Fibroblast of gingiva (primary cell): ENCODE measurements around the gene OLIG2.
A peak's percentile ranks its signal among the peaks of the same experiment; 100 is the strongest.

Experiments
- DNase-seq: peaks from one replicate; pipeline ENCODE4 v3.0.0-alpha.2; 2011; ENCODE audit warnings: low read depth

The OLIG2 gene

GRCh38 chr21:33033094-33033951 lies 7.6 kb downstream of the OLIG2 start:
- no peak for DNase-seq

DNA sequence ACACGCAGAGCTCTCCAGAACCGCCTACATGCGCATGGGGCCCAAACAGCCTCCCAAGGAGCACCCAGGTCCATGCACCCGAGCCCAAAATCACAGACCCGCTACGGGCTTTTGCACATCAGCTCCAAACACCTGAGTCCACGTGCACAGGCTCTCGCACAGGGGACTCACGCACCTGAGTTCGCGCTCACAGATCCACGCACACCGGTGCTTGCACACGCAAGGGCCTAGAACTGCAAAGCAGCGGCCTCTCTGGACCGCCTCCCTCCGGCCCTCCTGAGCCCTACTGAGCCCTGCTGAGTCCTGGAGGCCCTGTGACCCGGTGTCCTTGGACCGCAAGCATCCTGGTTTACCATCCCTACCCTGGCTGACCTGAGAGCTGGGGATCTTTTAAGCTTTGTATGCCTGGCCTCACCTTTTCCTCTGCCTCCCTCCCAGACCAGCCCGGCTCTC lies 8.3 kb downstream of the OLIG2 start:
- DNase-seq = no peak

DNA sequence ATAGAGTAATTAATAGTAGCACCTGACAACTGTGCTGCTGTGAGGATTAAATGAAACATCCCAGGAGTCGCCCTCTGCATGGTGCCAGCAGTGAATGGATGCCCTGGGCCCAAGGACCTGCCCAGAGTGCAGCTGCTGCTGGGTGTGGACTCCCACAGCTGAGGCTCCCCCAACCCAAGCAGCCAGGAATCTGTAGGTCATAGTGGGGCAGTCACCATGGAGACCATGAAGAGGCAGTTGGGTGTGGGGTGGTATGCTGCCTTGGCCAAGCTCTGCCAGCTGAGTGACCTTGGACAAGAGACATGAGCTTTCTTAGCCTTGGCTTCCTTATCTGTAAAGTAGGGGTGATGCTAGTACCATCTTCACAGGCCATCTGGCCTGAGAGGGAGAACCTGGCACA lies 9.4 kb downstream of the OLIG2 start:
- DNase-seq = no peak

DNA sequence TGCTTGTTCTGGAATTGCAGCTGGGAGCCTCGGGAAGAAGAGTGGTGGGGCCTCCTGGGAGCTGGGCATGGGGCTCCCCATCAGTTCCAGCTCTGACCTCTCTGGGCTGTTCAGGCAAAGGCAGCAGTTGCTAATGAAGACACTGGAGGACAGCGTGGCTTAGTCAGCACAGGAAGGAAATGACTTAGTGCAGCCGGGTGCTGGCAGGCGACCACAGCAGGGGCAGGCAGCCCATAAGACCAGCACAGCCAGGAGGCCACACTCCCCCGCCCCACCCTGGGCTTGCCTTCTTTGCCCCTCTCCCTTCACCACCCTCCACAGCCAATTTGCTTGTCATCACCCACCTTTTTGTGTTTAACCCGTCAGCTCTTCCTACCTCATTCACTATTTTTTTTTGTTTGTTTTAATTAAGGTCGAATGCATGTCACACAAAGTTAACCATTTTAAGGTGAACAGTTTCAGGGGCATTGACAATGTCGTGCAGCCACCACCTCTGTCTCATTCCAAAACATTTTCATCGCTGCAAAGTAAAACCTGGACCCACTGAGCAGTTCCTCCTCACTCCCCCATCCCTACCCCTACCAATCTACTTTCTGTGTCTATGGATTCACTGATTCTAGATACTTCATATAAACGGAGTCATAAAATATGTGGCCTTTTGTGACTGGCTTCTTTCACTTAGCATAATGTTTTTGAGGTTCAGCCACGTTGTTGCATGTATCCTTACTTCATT lies 10.9 kb downstream of the OLIG2 start:
- no peak for DNase-seq

DNA sequence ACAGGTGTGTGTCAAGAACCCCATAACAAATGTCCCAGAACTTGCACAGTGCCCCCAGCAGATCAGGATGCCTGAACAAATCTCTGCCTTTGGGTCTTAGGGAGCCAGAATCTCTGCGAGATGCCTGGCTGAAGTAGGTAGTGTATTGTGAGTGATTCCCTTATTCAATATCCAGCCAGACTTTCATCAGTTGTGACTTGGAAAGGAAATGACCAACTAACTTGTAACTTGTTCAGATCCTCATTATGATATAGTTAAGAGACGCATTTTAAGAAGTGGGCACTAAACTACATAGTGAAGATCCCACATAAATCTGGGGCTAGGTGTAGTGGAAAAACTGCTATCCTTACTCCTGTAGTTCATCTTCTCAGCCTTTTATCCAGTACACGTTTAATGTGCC lies 11.8 kb downstream of the OLIG2 start:
- DNase-seq = no peak

DNA sequence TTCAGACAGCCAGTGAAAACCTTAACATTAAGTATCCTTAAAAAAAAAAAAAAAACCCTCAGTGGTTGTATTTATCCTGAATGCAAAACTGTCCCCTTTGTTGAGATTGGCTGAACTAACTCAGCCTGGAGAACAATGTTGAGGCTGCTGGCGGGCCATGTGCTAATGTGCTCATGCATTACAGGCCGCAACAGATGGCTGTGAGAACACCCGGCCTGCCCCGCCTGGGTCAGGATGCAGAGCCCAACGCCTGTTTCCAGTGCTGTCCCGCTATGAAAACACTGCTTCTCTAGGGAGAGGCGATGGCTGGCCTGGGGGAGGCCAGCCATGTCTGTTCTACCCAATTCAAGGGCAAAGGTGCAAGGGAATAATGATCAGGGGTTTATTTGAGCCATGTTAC lies 13.8 kb downstream of the OLIG2 start:
- DNase-seq = no peak

DNA sequence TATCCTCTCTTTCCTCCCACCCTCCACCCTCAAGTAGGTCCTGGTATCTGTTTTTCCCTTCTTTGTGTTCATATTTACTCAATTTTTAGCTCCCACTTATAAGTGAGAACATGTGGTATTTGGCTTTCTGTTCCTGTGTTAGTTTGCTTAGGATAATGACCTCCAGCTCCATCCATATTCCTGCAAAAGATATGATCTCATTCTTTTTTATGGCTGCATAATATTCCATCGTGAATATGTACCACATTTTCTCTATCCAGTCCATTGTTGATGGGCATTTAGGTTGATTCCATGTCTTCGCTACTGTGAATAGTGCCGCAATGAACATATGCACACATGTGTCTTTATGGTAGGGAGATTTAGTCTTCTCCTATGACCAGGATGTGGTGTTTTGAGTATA lies 14.5 kb downstream of the OLIG2 start:
- no peak for DNase-seq

GRCh38 chr21:33041981-33042380 lies 16.2 kb downstream of the OLIG2 start:
- DNase-seq = no peak

- peak; percentile 45 for DNase-seq
Observed at GRCh38 chr21:33042812-33043211, 17.1 kb downstream of the OLIG2 start.

DNA sequence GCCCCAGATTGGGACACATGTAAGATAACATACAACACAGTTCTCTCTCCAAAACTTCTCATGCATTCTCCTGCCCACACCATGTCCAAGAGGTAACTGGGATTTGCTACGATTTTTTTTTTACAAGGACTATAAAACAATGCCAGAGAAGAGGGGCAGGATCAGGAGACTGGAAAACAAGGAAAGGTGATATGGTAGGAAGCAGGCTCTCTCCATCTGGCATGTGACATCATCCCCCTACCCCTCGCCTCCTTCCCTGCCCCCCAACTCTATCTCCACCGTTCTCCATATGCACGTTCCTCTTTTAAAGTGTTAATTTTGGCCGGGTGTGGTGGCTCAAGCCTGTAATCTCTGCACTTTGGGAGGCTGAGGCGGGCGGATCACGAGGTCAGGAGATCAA lies 20.7 kb downstream of the OLIG2 start:
- DNase-seq = no peak

DNA sequence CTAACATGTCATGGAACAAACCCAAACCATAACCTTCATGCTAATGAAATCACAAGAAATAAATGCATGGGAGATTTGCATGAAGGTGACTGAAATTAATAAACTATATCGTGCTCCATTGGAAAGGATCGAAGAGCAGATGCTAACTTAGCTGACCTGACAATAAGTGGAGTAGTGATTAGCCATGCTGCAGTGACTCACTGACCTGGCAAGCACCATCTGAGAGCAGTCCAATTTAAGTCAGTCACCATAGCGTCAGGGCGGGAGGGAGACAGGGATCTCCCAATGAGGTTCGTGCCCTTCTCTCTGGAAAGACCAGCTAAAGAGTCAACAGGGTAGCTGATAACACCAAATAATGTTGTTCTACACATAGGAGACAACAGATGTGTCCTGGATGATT lies 21.5 kb downstream of the OLIG2 start:
- DNase-seq = peak; percentile 25

GRCh38 chr21:33051925-33052324 lies 26.2 kb downstream of the OLIG2 start:
- no peak for DNase-seq

DNA sequence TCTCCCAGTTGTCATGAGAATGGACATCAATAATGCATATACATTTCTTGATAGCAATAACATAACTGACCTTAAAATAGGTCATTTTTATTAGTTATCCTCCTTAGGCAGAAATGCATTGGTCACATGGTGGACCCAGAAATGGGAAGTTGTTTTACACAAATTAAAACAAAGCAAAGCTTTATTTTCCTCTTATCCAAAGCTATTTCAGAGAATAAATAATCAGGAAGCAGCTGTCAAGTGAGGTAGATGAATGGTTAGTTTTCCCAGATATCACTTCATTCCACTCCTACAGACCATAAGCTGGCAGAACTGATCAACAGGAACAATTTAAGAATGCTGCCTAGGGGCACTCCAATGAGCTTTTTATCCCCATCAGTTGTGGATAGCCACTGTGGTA lies 28.2 kb downstream of the OLIG2 start:
- no peak for DNase-seq

DNA sequence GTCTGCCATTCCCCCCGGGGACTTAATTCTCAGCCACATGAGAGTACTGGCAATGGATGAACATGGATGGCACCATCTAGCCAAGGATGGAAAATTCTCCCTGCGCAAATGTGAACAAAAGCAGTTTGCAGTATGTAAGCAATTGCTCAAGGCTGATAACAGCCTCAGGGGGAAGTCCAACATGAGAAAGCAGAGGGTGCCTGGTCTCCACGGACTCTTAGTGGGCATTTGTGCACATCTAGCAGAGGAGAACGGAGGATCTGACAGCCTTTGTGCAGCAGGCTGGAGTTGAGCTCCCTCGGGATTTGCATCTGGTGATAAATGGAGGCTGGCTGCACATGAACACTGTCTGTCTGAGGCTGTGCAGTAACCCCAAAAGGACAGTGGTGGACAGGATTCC lies 30.3 kb downstream of the OLIG2 start:
- no peak for DNase-seq

DNA sequence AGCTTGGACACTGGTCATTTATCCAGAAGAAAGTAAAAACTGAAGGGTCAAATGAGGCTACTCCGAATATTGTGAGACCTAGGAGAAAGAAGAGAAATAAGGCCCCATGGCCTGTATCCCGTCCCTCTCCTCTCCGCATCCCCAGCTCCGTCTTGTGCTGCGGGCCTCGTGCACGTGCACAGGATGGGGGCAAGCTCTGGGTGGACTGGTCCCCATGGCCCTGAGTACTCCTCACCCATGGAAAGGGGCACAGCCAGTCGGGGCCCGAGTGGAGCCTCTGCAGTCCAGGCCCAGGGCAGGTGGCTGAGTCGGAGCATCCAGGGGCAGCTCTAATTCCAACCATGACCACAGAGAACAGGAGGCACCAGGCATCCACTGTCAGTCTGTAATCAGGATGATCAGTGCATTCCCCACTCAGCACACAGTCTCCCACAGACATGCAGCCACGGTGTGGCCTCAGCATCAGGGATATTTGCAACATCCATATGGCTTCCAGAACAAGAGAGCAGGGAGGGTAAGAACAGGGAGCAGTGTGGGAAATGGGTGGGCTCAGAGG lies 31.7 kb downstream of the OLIG2 start:
- no peak for DNase-seq

DNA sequence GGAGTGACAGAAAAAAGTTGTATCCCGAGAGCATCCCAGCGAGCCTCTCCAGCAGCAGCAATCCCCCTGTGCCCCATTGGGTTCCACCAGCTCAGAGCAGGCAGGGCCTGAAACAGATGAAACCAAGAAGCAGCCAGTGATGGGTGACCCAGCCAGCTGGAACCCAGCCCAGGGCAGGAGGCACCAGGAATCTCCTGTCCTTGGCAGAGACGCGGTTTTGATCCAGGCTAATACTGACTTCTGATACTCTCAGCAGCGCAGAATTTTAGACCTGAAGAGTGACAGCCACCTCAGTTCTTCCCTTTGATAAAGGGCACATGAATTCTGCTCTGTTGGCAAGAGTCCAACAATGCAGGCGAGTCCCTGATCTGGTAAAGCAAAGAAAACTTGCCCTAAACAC lies 32.8 kb downstream of the OLIG2 start:
- DNase-seq = no peak

- DNase-seq = no peak
Observed at GRCh38 chr21:33058957-33059356, 33.2 kb downstream of the OLIG2 start.

- no peak for DNase-seq
Observed at GRCh38 chr21:33059380-33059841, 33.7 kb downstream of the OLIG2 start.

DNA sequence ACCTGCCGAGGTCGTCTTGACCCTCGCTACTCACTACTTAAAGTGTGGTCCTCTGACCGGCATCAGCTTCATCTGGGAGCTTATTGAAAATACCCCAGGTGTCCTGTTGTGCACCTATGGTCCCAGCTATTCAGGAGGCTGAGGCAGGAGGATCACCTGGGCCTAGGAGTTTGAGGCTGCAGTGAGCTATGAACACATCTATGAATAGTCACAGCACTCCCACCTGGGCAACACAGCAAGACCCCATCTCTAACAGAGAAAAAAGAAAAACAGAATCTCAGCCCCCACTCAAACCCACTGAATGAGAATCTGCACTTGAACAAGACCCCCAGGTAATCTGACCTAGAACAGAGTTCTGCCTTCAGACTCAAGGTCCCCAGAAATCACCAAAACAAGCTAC lies 35.5 kb downstream of the OLIG2 start:
- no peak for DNase-seq

DNA sequence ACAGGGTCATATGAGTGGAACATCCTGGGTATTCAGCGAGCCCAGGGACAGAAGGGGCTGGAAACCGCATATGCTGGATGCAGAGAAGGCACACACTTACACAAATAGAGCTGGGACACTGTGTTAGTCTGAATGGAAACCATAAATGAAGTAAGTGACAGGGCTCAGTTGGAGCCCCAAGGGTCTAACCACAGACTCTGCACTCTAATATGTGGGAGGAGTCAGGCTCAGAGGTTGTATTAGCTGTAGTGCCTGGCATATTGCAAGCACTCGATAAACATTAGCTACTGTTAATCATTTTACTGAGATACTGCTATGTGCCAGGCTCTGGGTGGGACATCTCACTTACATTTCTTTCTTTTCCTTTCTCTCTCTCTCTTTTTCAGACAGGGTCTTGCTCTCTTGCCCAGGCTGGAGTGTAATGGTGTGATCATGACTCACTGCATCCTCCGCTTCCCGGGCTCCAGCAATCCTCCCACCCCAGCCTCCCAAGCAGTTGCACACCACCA lies 37.7 kb downstream of the OLIG2 start:
- no peak for DNase-seq

DNA sequence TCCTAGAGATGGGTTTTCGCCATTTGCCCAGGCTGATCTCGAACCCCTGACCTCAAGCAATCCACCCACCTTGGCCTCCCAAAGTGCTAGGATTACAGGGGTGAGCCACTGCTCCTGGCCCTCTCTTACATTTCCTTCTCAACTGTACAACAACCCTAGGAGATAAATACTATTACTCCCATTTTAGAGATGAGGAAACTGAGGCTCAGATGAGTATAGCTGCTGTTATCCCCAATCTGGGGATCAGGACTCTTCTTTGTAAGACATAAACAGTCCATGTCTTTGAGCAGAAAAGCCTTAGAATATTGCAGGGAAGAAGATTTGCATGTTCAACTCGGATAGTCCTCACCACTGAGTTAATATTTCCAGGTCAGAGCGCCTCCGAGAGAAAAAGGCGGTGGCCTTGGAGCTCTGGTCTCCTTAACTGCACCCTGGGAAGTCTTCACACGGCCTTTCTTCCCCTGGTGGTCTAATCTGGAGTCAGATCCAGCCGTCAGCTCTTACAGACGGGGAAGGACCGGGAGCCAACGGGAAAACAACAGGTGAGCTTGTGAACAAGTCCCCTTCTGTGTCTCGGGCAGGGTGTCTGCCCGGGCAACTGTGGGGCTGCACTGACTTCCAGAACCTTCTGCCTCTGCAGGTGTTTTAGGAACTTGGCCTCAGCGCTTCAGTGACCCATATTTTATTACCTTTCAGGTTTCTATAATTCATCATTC lies 38.3 kb downstream of the OLIG2 start:
- no peak for DNase-seq
